Prostate gland (tissue), 2 donors: ENCODE measurements around the gene RAB30. TPM values are rescaled to one million over a fixed set of nuclear protein-coding genes. Genes with fewer than 3 reads are reported as not detected.

ENCODE experiments used
- DNase-seq: peaks from one replicate; pipeline ENCODE4 v3.0.0-alpha.2; 2019; ENCODE audit warnings: low spot score
- H3K27ac ChIP-seq, 2 donors: fragments of 200-600 bp; sonication (generic); 2 replicates each; pipeline ENCODE4 v1.5.1; 2017 to 2019
- H3K27me3 ChIP-seq: fragments of 200-600 bp; sonication (generic); replicated peaks from 2 replicates; pipeline ENCODE4 v1.5.1; 2019; ENCODE audit not compliant: insufficient read depth
- H3K36me3 ChIP-seq, 2 donors: fragments of 200-600 bp; sonication (generic); 1 replicate in 1 of 2; 2 replicates in 1 of 2; pipeline versions ENCODE4 v1.5.1 to v1.8.1; 2017 to 2019
- H3K4me1 ChIP-seq: fragments of 200-600 bp; sonication (generic); replicated peaks from 2 replicates; pipeline ENCODE4 v1.5.1; 2019
- H3K4me3 ChIP-seq, 2 donors: fragments of 200-600 bp; sonication (generic); 2 replicates each; pipeline ENCODE4 v1.5.1; 2017 to 2019
- H3K9me3 ChIP-seq: fragments of 200-600 bp; sonication (generic); 2 replicates; pipeline ENCODE4 v1.5.1; 2017
- POLR2A ChIP-seq: fragments of 450-650 bp; IDR thresholded peaks from one replicate; pipeline ENCODE4 v1.6.1; 2016; ENCODE audit warnings: antibody characterized with exemption, mild to moderate bottlenecking
- POLR2AphosphoS5 ChIP-seq: sonication (generic); formaldehyde crosslinking; IDR thresholded peaks from one replicate; pipeline ENCODE4 v1.6.1; 2017; ENCODE audit warnings: antibody characterized with exemption
- WGBS: methylation state at CpG from one replicate; pipeline ENCODE4 v1.1.5; 2018; 5-methylcytosine and 5-hydroxymethylcytosine counted together
- intact Hi-C: fragments of 100-400 bp; cut with DNase I; formaldehyde crosslinking; loops from one replicate; pipeline ENCODE4 v1.14.2; 2022
- total RNA-seq, 2 donors: library from RNA; depleted of rRNA; stranded (reverse); fragments of >200 nt; gene quantifications; one replicate each; pipeline ENCODE4 v1.1.0, GENCODE V29; 2016
- TF ChIP-seq, protein P1 (sequence below), 4 experiments: fragments of 200-600 bp in 2 of 4; fragments of 450-650 bp in 2 of 4; sonication (generic) in 2 of 4; IDR thresholded peaks; 1 replicate in 3 of 4; 2 replicates in 1 of 4; pipeline ENCODE4 v1.5.1; 2016 to 2019; ENCODE audit warnings: antibody characterized with exemption in 4 of 4, mild to moderate bottlenecking in 2 of 4, moderate library complexity in 2 of 4

RAB30 gene
- total RNA-seq, 2 donors from 2014 or later: 13.3 to 15.9 TPM

DNA sequence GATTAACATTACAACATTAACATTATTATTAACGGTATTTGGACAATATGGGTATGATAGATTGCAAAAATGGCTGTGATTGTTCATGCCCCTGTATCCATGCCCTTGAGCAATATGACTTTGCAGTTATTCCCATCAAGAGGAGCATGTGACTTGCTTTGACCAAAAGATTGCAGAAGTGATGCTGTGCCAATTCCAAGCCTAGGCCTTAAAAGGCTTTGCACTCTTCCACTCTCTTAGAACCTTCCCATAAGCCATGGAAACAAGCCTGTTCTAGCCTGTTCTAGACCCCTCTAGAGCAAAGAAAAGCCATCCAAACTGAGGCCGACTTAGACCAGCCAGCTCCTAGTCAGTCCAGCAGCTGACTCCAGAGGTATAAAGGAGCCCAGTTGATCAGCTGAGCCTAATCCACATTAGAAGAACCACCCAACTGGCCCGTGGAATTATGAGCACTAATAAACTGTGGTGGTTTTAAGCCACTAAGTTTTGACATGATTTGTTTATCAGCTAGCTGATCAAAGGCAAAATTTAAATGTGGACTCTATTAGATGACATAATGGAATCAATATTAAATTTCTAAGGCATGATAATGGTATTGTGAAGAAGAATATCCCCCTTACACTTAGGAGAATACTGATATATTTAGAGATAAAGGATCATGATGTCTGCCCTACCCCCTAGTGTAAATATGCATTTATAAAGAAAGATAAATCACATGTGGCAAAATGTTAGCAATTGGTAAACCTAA lies 28.6 kb downstream of the RAB30 start:
- Histone ChIP-seq H3K4me1 (no peaks in the 10 kb centered on the region), H3K27me3 (no peaks in the 10 kb centered on the region), H3K9me3 (no peaks in the 10 kb centered on the region), H3K36me3 (no peaks in the 10 kb centered on the region), H3K27ac (no peak overlapping the region), H3K4me3 (no peak overlapping the region)
- 51% methylated on average over 3 of the region's 3 CpGs for WGBS
- TF ChIP-seq, protein P1, sequence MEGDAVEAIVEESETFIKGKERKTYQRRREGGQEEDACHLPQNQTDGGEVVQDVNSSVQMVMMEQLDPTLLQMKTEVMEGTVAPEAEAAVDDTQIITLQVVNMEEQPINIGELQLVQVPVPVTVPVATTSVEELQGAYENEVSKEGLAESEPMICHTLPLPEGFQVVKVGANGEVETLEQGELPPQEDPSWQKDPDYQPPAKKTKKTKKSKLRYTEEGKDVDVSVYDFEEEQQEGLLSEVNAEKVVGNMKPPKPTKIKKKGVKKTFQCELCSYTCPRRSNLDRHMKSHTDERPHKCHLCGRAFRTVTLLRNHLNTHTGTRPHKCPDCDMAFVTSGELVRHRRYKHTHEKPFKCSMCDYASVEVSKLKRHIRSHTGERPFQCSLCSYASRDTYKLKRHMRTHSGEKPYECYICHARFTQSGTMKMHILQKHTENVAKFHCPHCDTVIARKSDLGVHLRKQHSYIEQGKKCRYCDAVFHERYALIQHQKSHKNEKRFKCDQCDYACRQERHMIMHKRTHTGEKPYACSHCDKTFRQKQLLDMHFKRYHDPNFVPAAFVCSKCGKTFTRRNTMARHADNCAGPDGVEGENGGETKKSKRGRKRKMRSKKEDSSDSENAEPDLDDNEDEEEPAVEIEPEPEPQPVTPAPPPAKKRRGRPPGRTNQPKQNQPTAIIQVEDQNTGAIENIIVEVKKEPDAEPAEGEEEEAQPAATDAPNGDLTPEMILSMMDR (IDR thresholded peaks at IDR 0.05): no peak
- peak; percentile 4 for TF ChIP-seq POLR2AphosphoS5
- intact Hi-C loops: no loop called here
- no peak for DNase-seq

DNA sequence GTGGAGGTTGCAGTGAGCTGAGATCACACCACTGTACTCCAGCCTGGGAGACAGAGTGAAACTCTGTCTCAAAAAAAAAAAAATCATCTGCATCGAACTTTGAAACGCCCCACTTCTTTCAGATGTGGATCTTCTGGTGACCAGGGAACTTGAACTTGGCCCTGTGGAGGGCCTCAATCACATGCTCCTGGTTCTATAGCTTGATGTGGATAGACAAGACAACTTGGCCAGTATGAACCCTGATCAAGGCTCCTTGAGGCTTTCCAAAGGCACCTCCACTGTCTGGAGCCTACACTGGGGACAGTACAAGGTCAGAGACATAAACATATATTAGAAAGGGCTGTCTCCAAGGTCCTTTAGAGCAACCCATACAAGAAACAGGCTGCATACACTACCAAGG lies 30.6 kb downstream of the RAB30 start:
- Histone ChIP-seq H3K27me3 (no peaks in the 10 kb centered on the region), H3K27ac (no peak overlapping the region), H3K9me3 (no peaks in the 10 kb centered on the region), H3K4me3 (no peak overlapping the region), H3K4me1 (no peaks in the 10 kb centered on the region), H3K36me3 (no peaks in the 10 kb centered on the region)
- intact Hi-C loops: no loop called here
- TF ChIP-seq POLR2AphosphoS5 (no peak), POLR2A (no peak)
- TF ChIP-seq, protein P1 (IDR thresholded peaks at IDR 0.05): no peak
- 96% methylated on average over 2 of the region's 2 CpGs for WGBS
- no peak for DNase-seq

DNA sequence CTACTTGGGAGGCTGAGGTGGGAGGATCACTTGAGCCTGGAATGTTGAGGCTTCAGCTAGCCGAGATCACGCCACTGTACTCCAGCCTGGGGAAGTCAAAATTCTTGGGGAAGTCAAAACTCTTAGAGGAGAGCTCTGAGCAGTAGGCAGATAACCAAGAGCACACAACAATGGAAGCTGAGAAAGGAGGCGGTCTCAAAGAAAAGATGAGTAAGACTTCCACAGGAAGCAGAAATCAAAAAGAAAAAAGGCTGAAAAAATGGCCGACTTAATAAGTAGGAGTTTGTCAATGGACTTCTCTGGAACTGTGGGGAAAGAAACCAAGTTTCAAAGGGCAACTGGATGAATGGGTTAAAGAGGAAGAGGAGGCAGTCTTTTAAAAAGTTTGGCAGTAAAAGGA lies 32.1 kb downstream of the RAB30 start:
- H3K4me1 ChIP-seq: peaks cover 3% of the 10 kb centered on the region
- no peaks in the 10 kb centered on the region for H3K27me3 ChIP-seq
- intact Hi-C loops: no loop called here
- DNase-seq: no peak
- no peaks in the 10 kb centered on the region for H3K36me3 ChIP-seq
- H3K4me3 ChIP-seq: no peak overlapping the region
- no peak overlapping the region for H3K27ac ChIP-seq
- H3K9me3 ChIP-seq: no peaks in the 10 kb centered on the region
- TF ChIP-seq, protein P1 (IDR thresholded peaks at IDR 0.05): no peak
- no peak for TF ChIP-seq POLR2AphosphoS5
- TF ChIP-seq POLR2A: no peak
- WGBS: 91% methylated on average over 4 of the region's 4 CpGs

DNA sequence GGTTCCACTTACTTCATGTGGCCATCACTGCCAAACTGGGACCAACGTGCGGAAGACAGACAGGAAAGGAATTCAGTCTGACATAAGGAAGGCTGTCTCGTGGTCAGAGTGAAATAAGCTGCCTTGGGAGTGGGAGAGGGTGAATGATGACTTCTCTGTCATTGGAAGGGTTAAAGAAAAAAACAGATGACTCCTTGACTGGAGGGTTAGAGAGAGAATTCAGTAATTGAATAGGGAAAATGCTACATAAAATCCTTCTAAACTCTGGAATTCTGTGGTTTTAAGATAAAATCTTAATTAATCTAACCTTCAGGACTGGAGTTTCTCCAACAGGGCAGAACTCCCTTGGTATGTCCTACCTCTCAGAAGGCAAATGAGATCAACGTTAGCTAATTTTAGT lies 33.8 kb downstream of the RAB30 start:
- TF ChIP-seq POLR2A: no peak
- no peak for TF ChIP-seq POLR2AphosphoS5
- TF ChIP-seq, protein P1 (IDR thresholded peaks at IDR 0.05): no peak
- Histone ChIP-seq H3K27me3 (no peaks in the 10 kb centered on the region), H3K4me1 (peaks cover 3% of the 10 kb centered on the region), H3K4me3 (no peak overlapping the region), H3K9me3 (no peaks in the 10 kb centered on the region), H3K27ac (no peak overlapping the region), H3K36me3 (no peaks in the 10 kb centered on the region)
- 45% methylated on average over 4 of the region's 4 CpGs for WGBS
- intact Hi-C loops: no loop called here
- no peak for DNase-seq

DNA sequence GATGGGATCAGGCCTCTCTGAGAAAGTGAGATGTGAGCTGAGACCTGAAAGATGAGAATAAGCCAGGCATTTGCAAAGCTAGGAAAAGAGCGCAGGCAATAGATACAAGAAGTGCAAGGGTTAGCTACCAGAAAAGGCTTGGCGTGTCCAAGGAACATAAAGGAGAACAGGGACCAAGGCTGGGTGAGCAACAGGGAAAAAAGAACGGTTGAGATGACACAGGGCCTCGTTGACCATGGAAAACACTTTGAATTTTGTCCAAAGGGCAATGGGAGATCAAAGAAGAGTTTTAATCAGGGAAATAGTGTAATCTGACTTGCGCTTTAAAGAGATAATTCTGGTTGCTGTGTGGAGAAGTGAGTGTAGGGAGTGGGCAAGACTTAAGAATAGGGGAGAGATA lies 35.0 kb downstream of the RAB30 start:
- intact Hi-C loops: no loop called here
- H3K27me3 ChIP-seq: no peaks in the 10 kb centered on the region
- TF ChIP-seq POLR2AphosphoS5 (no peak), POLR2A (no peak)
- TF ChIP-seq, protein P1 (IDR thresholded peaks at IDR 0.05): no peak
- H3K4me1 ChIP-seq: peaks cover 3% of the 10 kb centered on the region
- no peaks in the 10 kb centered on the region for H3K9me3 ChIP-seq
- WGBS: 88% methylated on average over 5 of the region's 5 CpGs
- H3K4me3 ChIP-seq: no peak overlapping the region
- no peaks in the 10 kb centered on the region for H3K36me3 ChIP-seq
- H3K27ac ChIP-seq: no peak overlapping the region
- no peak for DNase-seq
